Subcutaneous adipose tissue (tissue), 4 donors: ENCODE results near the gene GCK. TPM values are rescaled to one million over a fixed set of nuclear protein-coding genes. Genes with fewer than 3 reads are reported as not detected.

Source experiments
- CTCF ChIP-seq: fragments of 450-650 bp; IDR thresholded peaks from one replicate; pipeline ENCODE4 v1.5.1; 2016; ENCODE audit warnings: low read depth, mild to moderate bottlenecking, control low read depth, antibody characterized with exemption, moderate library complexity
- small RNA-seq: library from RNA; depleted of rRNA; stranded (forward); fragments of <200 nt; gene quantifications from one replicate; pipeline ENCODE3, GENCODE V24; 2016
- total RNA-seq, 4 donors: library from RNA; depleted of rRNA; stranded (reverse); fragments of >200 nt; gene quantifications; one replicate each; pipeline ENCODE4 v1.1.0, GENCODE V29; 2016

GCK gene
- total RNA-seq, 4 donors from 2014 or later, result 0.22 to 8.1 (median 0.85) TPM; not detected in 1

GRCh38 chr7:44094883-44095592, 94.2 kb downstream of the GCK start:
- no peak for TF ChIP-seq CTCF

GRCh38 chr7:44094365-44094764, 94.9 kb downstream of the GCK start:
- no peak for TF ChIP-seq CTCF

Small RNA genes within 50 kb of the gene (small RNA-seq; reads per million reads assigned to genes)
- gene RNA5SP230, result not detected

Other genes starting within 250 kb of the GCK start
- not detected for gene SPDYE1, start 191.5 kb downstream of the GCK start, total RNA-seq
- 100 to 1,000 TPM in 2 of 4 donors, 10 to 100 TPM in 2; 62.3 to 133 (median 103) TPM for gene DBNL, start 144.7 kb downstream of the GCK start, total RNA-seq
- 1 to 10 TPM in 1 of 4 donors, not detected in 3; 4.3 TPM for gene PGAM2, start 123.9 kb downstream of the GCK start, total RNA-seq
- gene POLM, start 106.9 kb downstream of the GCK start, total RNA-seq, result 10 to 100 TPM in 3 of 4 donors, 1 to 10 TPM in 1; 6.5 to 85.5 (median 20.2) TPM
- gene AEBP1, start 85.1 kb downstream of the GCK start, total RNA-seq, result 100 to 1,000 TPM in 3 of 4 donors, 10 to 100 TPM in 1; 90.2 to 183 (median 162) TPM
- gene POLD2, start 65.9 kb downstream of the GCK start, total RNA-seq, result 10 to 100 TPM; 19.7 to 45.6 (median 21.0) TPM
- gene MYL7, start 48.1 kb downstream of the GCK start, total RNA-seq, result not detected
- gene YKT6, start 11.5 kb upstream of the GCK start, total RNA-seq, result 10 to 100 TPM; 43.3 to 50.7 (median 49.7) TPM
- gene CAMK2B, start 136.2 kb upstream of the GCK start, total RNA-seq, result 1 to 10 TPM in 2 of 4 donors, under 1 TPM in 2; 0.44 to 5.1 (median 0.81) TPM